ENCODE results near the gene PLCB3. TPM values are rescaled to one million over a fixed set of nuclear protein-coding genes. Genes with fewer than 3 reads are reported as not detected.

The PLCB3 gene
- total and polyA plus RNA-seq, 2 of the 13 experiments (the other 11 are each of a cell fraction or from before 2014, with no cell fraction given) = 7.5 to 13.8 TPM

- TF ChIP-seq PAXIP1 (CRISPR knock-in tag; conservative IDR thresholded peaks at IDR 0.05) = 0 out of 2 replicates have a peak, but pooled peaks have one; percentile 37
- peak; percentile 28; the same call in 1 of the 2 replicates for TF ChIP-seq MAX (IDR thresholded peaks at IDR 0.05)
- no peak for TF ChIP-seq SOX5 (CRISPR knock-in tag; IDR thresholded peaks at IDR 0.05; ENCODE audit: borderline replicate concordance)
- TF ChIP-seq BHLHE40 (IDR thresholded peaks at IDR 0.05; ENCODE audit: low read length) = no peak
- no peak for TF ChIP-seq CHD4 (IDR thresholded peaks at IDR 0.05; ENCODE audit: borderline replicate concordance, low read length)
- TF ChIP-seq HMGXB4 (CRISPR knock-in tag; IDR thresholded peaks at IDR 0.05; ENCODE audit: borderline replicate concordance in 1 of 2, low read depth in 1 of 2) = peak in 1 of 2 experiments; percentile 63; a peak in 2 of 4 replicates
- no peak for TF ChIP-seq MYPOP (CRISPR knock-in tag; IDR thresholded peaks at IDR 0.05)
- TF ChIP-seq ARNTL (CRISPR knock-in tag; IDR thresholded peaks at IDR 0.05) = 0 out of 2 replicates have a peak, but pooled peaks have one; percentile 29
- no peak for TF ChIP-seq SRF (IDR thresholded peaks at IDR 0.05; ENCODE audit: low read depth, low read length)
- TF ChIP-seq TCF7L2 (IDR thresholded peaks at IDR 0.05; ENCODE audit: low read depth, low read length) = no peak
- TF ChIP-seq ZNF687 (CRISPR knock-in tag; IDR thresholded peaks at IDR 0.05) = peak; percentile 67
- TF ChIP-seq ZNF788 (CRISPR knock-in tag; IDR thresholded peaks at IDR 0.05; ENCODE audit: borderline replicate concordance) = 0 out of 2 replicates have a peak, but pooled peaks have one; percentile 18
- peak; percentile 53; the same call in 1 of the 2 replicates for TF ChIP-seq MXD1 (CRISPR knock-in tag; IDR thresholded peaks at IDR 0.05)
- no peak for TF ChIP-seq SNAI1 (CRISPR knock-in tag; IDR thresholded peaks at IDR 0.05; ENCODE audit: borderline replicate concordance)
Observed at GRCh38 chr11:64245797-64246620, 5.3 kb upstream of the PLCB3 start (continued).
